Measurements from ENCODE around the gene ME3. TPM values are rescaled to one million over a fixed set of nuclear protein-coding genes. Genes with fewer than 3 reads are reported as not detected.

The ME3 gene
- total RNA-seq, 1 experiment from 2014 or later: 2.7 TPM

GRCh38 chr11:86699040-86699791 lies 26.8 kb upstream of the ME3 start:
- H3K4me3 ChIP-seq: no peak overlapping the region
- no peaks in the 10 kb centered on the region for H3K27me3 ChIP-seq
- H3K9me3 ChIP-seq: no peaks in the 10 kb centered on the region
- DNase-seq: no peak
- no peaks in the 10 kb centered on the region for H3K36me3 ChIP-seq

- H3K9me3 ChIP-seq: no peaks in the 10 kb centered on the region
- DNase-seq: no peak
- no peaks in the 10 kb centered on the region for H3K27me3 ChIP-seq
- no peak overlapping the region for H3K4me3 ChIP-seq
- H3K36me3 ChIP-seq: no peaks in the 10 kb centered on the region
Observed at GRCh38 chr11:86698639-86699038, 26.2 kb upstream of the ME3 start.

GRCh38 chr11:86696451-86696850 lies 24.0 kb upstream of the ME3 start:
- Histone ChIP-seq H3K4me3 (no peak overlapping the region), H3K27me3 (no peaks in the 10 kb centered on the region), H3K9me3 (no peaks in the 10 kb centered on the region), H3K36me3 (no peaks in the 10 kb centered on the region)
- DNase-seq: no peak

- no peak overlapping the region for H3K4me3 ChIP-seq
- no peak for DNase-seq
- no peaks in the 10 kb centered on the region for H3K9me3 ChIP-seq
- no peaks in the 10 kb centered on the region for H3K36me3 ChIP-seq
- no peaks in the 10 kb centered on the region for H3K27me3 ChIP-seq
Observed at GRCh38 chr11:86696004-86696403, 23.6 kb upstream of the ME3 start.

GRCh38 chr11:86695373-86695772 lies 23.0 kb upstream of the ME3 start:
- H3K36me3 ChIP-seq: no peaks in the 10 kb centered on the region
- no peaks in the 10 kb centered on the region for H3K27me3 ChIP-seq
- no peaks in the 10 kb centered on the region for H3K9me3 ChIP-seq
- DNase-seq: no peak
- H3K4me3 ChIP-seq: no peak overlapping the region

GRCh38 chr11:86693518-86693917 lies 21.1 kb upstream of the ME3 start:
- no peak overlapping the region for H3K4me3 ChIP-seq
- no peak for DNase-seq
- H3K27me3 ChIP-seq: no peaks in the 10 kb centered on the region
- no peaks in the 10 kb centered on the region for H3K36me3 ChIP-seq
- H3K9me3 ChIP-seq: no peaks in the 10 kb centered on the region

GRCh38 chr11:86692746-86693145 lies 20.3 kb upstream of the ME3 start:
- DNase-seq: no peak
- Histone ChIP-seq H3K9me3 (no peaks in the 10 kb centered on the region), H3K4me3 (no peak overlapping the region), H3K36me3 (no peaks in the 10 kb centered on the region), H3K27me3 (no peaks in the 10 kb centered on the region)

GRCh38 chr11:86692317-86692716 lies 19.9 kb upstream of the ME3 start:
- DNase-seq: no peak
- Histone ChIP-seq H3K9me3 (no peaks in the 10 kb centered on the region), H3K36me3 (no peaks in the 10 kb centered on the region), H3K27me3 (no peaks in the 10 kb centered on the region), H3K4me3 (no peak overlapping the region)

- Histone ChIP-seq H3K36me3 (no peaks in the 10 kb centered on the region), H3K4me3 (no peak overlapping the region), H3K27me3 (no peaks in the 10 kb centered on the region), H3K9me3 (no peaks in the 10 kb centered on the region)
- peak; percentile 73 for DNase-seq
Observed at GRCh38 chr11:86688398-86689179, 16.2 kb upstream of the ME3 start.

GRCh38 chr11:86687185-86687778 lies 14.9 kb upstream of the ME3 start:
- no peak for DNase-seq
- Histone ChIP-seq H3K4me3 (no peak overlapping the region), H3K9me3 (no peaks in the 10 kb centered on the region), H3K36me3 (no peaks in the 10 kb centered on the region), H3K27me3 (no peaks in the 10 kb centered on the region)

- no peaks in the 10 kb centered on the region for H3K9me3 ChIP-seq
Observed at GRCh38 chr11:86686531-86686930, 14.1 kb upstream of the ME3 start.

GRCh38 chr11:86681483-86681756 lies 9.0 kb upstream of the ME3 start:
- Histone ChIP-seq H3K4me3 (no peak overlapping the region), H3K27me3 (no peaks in the 10 kb centered on the region), H3K9me3 (no peaks in the 10 kb centered on the region), H3K36me3 (no peaks in the 10 kb centered on the region)
- no peak for DNase-seq

More at GRCh38 chr11:86686531-86686930, 14.1 kb upstream of the ME3 start:
- no peak overlapping the region for H3K4me3 ChIP-seq
- no peaks in the 10 kb centered on the region for H3K27me3 ChIP-seq
- no peaks in the 10 kb centered on the region for H3K36me3 ChIP-seq
- no peak for DNase-seq

- no peaks in the 10 kb centered on the region for H3K36me3 ChIP-seq
- H3K4me3 ChIP-seq: no peak overlapping the region
- no peaks in the 10 kb centered on the region for H3K9me3 ChIP-seq
- DNase-seq: no peak
- H3K27me3 ChIP-seq: no peaks in the 10 kb centered on the region
Observed at GRCh38 chr11:86680716-86681482, 8.5 kb upstream of the ME3 start.

GRCh38 chr11:86678823-86679222 lies 6.4 kb upstream of the ME3 start:
- H3K9me3 ChIP-seq: no peaks in the 10 kb centered on the region
- DNase-seq: no peak
- H3K36me3 ChIP-seq: no peaks in the 10 kb centered on the region

GRCh38 chr11:86678296-86678695 lies 5.9 kb upstream of the ME3 start:
- DNase-seq: no peak
- Histone ChIP-seq H3K36me3 (no peaks in the 10 kb centered on the region), H3K9me3 (no peaks in the 10 kb centered on the region), H3K4me3 (no peak overlapping the region), H3K27me3 (no peaks in the 10 kb centered on the region)

More at GRCh38 chr11:86678823-86679222, 6.4 kb upstream of the ME3 start:
- Histone ChIP-seq H3K4me3 (no peak overlapping the region), H3K27me3 (no peaks in the 10 kb centered on the region)

- no peaks in the 10 kb centered on the region for H3K27me3 ChIP-seq
- no peak for DNase-seq
- H3K4me3 ChIP-seq: no peak overlapping the region
- no peaks in the 10 kb centered on the region for H3K36me3 ChIP-seq
- no peaks in the 10 kb centered on the region for H3K9me3 ChIP-seq
Observed at GRCh38 chr11:86676533-86677154, 4.2 kb upstream of the ME3 start.

- Histone ChIP-seq H3K27me3 (no peaks in the 10 kb centered on the region), H3K4me3 (no peak overlapping the region), H3K36me3 (no peaks in the 10 kb centered on the region)
Observed at GRCh38 chr11:86676010-86676409, 3.6 kb upstream of the ME3 start.

More at GRCh38 chr11:86676010-86676409, 3.6 kb upstream of the ME3 start:
- H3K9me3 ChIP-seq: no peaks in the 10 kb centered on the region
- no peak for DNase-seq

Data from MG63 (cell line).